HEK293 (cell line): ENCODE measurements around the gene FZD7.

ENCODE experiments used
- CTCF ChIP-seq: fragments of 450-650 bp; formaldehyde crosslinking; IDR thresholded peaks from 2 replicates; pipeline ENCODE4 v1.5.1; 2016; ENCODE audit warnings: missing biosample characterization, missing genetic modification characterization
- MZF1 ChIP-seq: fragments of 450-650 bp; formaldehyde crosslinking; IDR thresholded peaks from 2 replicates; pipeline ENCODE4 v1.5.1; 2017; ENCODE audit warnings: missing biosample characterization, missing genetic modification characterization, borderline replicate concordance
- PBX3 ChIP-seq: sonication (generic); formaldehyde crosslinking; IDR thresholded peaks from 2 replicates; pipeline ENCODE4 v1.8.1; 2022; ENCODE audit warnings: mild to moderate bottlenecking, moderate library complexity, missing genetic modification reagents
- RBAK ChIP-seq: fragments of 450-650 bp; formaldehyde crosslinking; IDR thresholded peaks from 2 replicates; pipeline ENCODE4 v1.5.1; 2016; ENCODE audit warnings: missing biosample characterization, missing genetic modification characterization
- SETDB1 ChIP-seq: IDR thresholded peaks from one replicate; pipeline ENCODE4 v1.6.1; 2017; ENCODE audit warnings: mild to moderate bottlenecking, low read length, moderate library complexity, mixed read lengths; ENCODE audit not compliant: insufficient read length
- ZBTB21 ChIP-seq: fragments of 450-650 bp; formaldehyde crosslinking; IDR thresholded peaks from 2 replicates; pipeline ENCODE4 v1.5.1; 2017; ENCODE audit warnings: missing biosample characterization, missing genetic modification characterization
- ZNF133 ChIP-seq: fragments of 450-650 bp; formaldehyde crosslinking; IDR thresholded peaks from 2 replicates; pipeline ENCODE4 v1.5.1; 2016; ENCODE audit warnings: missing biosample characterization, missing genetic modification characterization
- ZNF174 ChIP-seq: fragments of 450-650 bp; formaldehyde crosslinking; IDR thresholded peaks from 2 replicates; pipeline ENCODE4 v1.5.0; 2017; ENCODE audit warnings: missing biosample characterization, mild to moderate bottlenecking, missing genetic modification characterization
- ZNF311 ChIP-seq: fragments of 450-650 bp; formaldehyde crosslinking; IDR thresholded peaks from 2 replicates; pipeline ENCODE4 v1.5.1; 2017; ENCODE audit warnings: missing biosample characterization, missing genetic modification characterization, borderline replicate concordance
- ZNF610 ChIP-seq: fragments of 450-650 bp; formaldehyde crosslinking; IDR thresholded peaks from 2 replicates; pipeline ENCODE4 v1.5.1; 2016; ENCODE audit warnings: missing biosample characterization, missing genetic modification characterization, borderline replicate concordance
- ZNF785 ChIP-seq: fragments of 450-650 bp; formaldehyde crosslinking; IDR thresholded peaks from 2 replicates; pipeline ENCODE4 v1.5.1; 2016; ENCODE audit warnings: missing biosample characterization, missing genetic modification characterization
- ZXDB ChIP-seq: fragments of 450-650 bp; formaldehyde crosslinking; IDR thresholded peaks from 2 replicates; pipeline ENCODE4 v1.5.1; 2016; ENCODE audit warnings: missing biosample characterization, missing genetic modification characterization
- TF ChIP-seq, protein P1 (sequence below): fragments of 450-650 bp; formaldehyde crosslinking; IDR thresholded peaks from 2 replicates; pipeline ENCODE4 v1.5.1; 2016; ENCODE audit warnings: missing biosample characterization, missing genetic modification characterization

GRCh38 chr2:202006301-202006700 is 27.4 kb upstream of the FZD7 start:
- TF ChIP-seq CTCF (tag by site-specific recombination), result no peak
- no peak for TF ChIP-seq RBAK (tag by site-specific recombination)
- no peak for TF ChIP-seq ZBTB21
- TF ChIP-seq, protein P1, sequence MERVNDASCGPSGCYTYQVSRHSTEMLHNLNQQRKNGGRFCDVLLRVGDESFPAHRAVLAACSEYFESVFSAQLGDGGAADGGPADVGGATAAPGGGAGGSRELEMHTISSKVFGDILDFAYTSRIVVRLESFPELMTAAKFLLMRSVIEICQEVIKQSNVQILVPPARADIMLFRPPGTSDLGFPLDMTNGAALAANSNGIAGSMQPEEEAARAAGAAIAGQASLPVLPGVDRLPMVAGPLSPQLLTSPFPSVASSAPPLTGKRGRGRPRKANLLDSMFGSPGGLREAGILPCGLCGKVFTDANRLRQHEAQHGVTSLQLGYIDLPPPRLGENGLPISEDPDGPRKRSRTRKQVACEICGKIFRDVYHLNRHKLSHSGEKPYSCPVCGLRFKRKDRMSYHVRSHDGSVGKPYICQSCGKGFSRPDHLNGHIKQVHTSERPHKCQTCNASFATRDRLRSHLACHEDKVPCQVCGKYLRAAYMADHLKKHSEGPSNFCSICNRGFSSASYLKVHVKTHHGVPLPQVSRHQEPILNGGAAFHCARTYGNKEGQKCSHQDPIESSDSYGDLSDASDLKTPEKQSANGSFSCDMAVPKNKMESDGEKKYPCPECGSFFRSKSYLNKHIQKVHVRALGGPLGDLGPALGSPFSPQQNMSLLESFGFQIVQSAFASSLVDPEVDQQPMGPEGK (tag by site-specific recombination), result no peak
- no peak for TF ChIP-seq ZXDB (tag by site-specific recombination)
- TF ChIP-seq MZF1, result no peak
- no peak for TF ChIP-seq ZNF785 (tag by site-specific recombination)
- TF ChIP-seq ZNF174 (tag by site-specific recombination), result no peak
- TF ChIP-seq PBX3 (CRISPR knock-in tag), result no peak
- no peak for TF ChIP-seq SETDB1
- TF ChIP-seq ZNF610 (tag by site-specific recombination), result no peak
- TF ChIP-seq ZNF311 (tag by site-specific recombination), result no peak
- TF ChIP-seq ZNF133 (tag by site-specific recombination), result no peak
